Muscle of arm (tissue), 12 donors: ENCODE measurements around the gene ONECUT2. TPM values are rescaled to one million over a fixed set of nuclear protein-coding genes. Genes with fewer than 3 reads are reported as not detected.

ENCODE experiments used
- DNase-seq: peaks from one replicate; pipeline ENCODE4 v3.0.0-alpha.2; 2013
- polyA plus RNA-seq, 12 donors: library from polyadenylated mRNA; unstranded; fragments of 120-200 nt; gene quantifications; one replicate each; pipeline ENCODE4 v1.2.1, GENCODE V29; 2013; ENCODE audit not compliant: insufficient read length in 12 of 12

Gene ONECUT2
- polyA plus RNA-seq, 12 donors: 0.03 to 1.2 (median 0.13) TPM; not detected in 2

GRCh38 chr18:57431002-57431382, 4.2 kb upstream of the ONECUT2 start:
- no peak for DNase-seq

DNA sequence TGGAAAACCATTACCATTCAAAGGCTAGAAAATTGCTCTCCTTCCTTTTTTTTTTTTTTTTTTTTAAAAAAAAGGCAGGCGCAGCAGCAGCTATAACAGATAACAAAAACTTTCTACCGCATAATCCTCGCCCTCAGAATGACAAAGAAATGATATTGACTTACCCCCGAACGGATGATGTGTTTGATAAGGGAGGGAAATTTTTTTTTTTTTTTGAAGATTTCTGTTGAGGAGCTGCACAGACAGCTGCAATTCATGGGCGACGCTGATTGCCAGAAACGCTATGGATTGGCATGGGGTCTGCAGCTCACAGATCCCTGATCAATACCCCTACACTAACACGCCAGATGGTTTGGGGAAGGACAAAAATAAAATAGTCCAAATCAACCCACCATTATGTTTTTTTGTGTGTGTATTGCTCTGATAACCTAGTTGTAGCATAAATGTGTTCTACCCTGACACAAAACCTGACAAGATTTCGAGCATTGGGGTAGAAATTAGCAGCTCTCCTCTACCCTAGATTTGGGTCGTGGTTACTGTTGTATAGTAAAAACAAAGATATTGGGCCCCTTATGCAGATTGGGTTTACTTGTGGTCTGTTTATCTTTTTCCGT, 3.6 kb upstream of the ONECUT2 start:
- DNase-seq: no peak

DNA sequence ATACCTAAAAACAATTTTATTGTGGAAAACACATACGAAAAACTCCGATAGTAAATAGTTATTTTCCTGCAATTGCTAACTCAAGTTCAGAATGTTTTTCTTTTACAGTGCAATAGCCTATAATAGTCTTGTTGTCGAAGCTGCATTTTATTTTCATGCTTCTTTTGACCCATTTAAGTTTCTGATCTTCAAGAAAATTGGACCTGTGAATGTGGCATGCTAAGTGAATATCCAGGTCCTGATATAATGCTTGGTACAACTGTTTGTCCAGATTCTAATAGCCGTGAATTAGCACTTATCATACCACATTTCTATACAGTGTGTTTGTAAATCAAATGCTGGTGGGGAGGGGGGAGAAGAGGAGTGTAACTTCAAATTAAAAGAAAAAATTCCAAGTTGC, 3.0 kb upstream of the ONECUT2 start:
- no peak for DNase-seq

- DNase-seq: no peak
Observed at GRCh38 chr18:57432751-57433400, 2.3 kb upstream of the ONECUT2 start.

GRCh38 chr18:57433482-57433881, 1.7 kb upstream of the ONECUT2 start:
- no peak for DNase-seq

DNA sequence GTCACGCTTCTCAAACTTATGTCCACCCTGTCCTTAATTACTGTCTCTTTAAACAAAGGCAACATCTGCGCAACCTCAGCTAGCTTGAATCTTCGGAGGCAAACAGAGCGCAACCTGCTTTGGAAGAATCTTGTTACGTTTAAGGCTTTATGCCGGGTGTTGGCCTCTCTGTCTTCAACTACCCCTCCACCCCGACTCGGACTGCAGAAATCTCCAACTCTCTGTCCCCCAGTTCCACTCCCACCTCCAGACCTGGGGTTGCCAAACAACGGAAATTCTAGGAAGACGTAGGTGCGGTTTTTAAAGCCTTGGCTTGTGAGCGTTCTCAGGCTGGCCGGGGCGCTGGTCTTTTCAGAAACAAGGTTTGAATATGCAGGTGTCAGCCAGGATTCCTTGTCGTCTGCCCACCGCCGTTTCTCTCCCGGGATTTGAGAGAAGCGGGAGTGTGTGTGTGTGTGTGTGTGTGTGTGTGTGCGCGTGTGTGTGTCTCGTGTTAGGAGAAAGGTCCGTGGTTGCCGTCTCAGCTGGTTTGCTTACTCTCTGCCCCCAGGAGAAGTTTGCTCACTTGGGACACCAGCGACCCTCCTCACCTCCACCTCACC, 1.1 kb upstream of the ONECUT2 start:
- DNase-seq: no peak

- DNase-seq: no peak
Observed at GRCh38 chr18:57435846-57436190, 644 bp downstream of the ONECUT2 start.

DNA sequence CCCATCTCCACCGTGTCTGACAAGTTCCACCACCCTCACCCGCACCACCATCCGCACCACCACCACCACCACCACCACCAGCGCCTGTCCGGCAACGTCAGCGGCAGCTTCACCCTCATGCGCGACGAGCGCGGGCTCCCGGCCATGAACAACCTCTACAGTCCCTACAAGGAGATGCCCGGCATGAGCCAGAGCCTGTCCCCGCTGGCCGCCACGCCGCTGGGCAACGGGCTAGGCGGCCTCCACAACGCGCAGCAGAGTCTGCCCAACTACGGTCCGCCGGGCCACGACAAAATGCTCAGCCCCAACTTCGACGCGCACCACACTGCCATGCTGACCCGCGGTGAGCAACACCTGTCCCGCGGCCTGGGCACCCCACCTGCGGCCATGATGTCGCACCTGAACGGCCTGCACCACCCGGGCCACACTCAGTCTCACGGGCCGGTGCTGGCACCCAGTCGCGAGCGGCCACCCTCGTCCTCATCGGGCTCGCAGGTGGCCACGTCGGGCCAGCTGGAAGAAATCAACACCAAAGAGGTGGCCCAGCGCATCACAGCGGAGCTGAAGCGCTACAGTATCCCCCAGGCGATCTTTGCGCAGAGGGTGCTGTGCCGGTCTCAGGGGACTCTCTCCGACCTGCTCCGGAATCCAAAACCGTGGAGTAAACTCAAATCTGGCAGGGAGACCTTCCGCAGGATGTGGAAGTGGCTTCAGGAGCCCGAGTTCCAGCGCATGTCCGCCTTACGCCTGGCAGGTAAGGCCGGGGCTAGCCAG, 1.2 kb downstream of the ONECUT2 start:
- no peak for DNase-seq

DNA sequence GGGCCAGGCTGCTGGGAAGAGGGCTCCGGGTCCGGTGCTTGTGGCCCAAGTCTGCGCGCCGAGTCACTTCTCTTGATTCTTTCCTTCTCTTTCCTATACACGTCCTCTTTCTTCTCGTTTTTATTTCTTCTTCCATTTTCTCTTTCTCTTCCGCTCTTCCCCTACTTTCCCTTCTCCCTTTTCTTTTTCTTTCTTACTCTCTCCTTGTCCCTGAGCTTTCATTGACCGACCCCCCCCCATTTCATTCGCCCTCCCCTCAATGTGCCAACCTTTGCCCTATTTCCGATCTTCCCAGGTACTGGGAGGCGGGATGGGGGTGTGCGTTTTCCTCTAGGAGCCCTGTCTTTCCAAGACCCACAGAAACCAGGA, 1.8 kb downstream of the ONECUT2 start:
- no peak for DNase-seq

- no peak for DNase-seq
Observed at GRCh38 chr18:57437402-57437765, 2.2 kb downstream of the ONECUT2 start.

- no peak for DNase-seq
Observed at GRCh38 chr18:57437766-57438671, 2.8 kb downstream of the ONECUT2 start.

GRCh38 chr18:57438743-57439608, 3.8 kb downstream of the ONECUT2 start:
- no peak for DNase-seq

GRCh38 chr18:57439609-57439968, 4.4 kb downstream of the ONECUT2 start:
- no peak for DNase-seq

- no peak for DNase-seq
Observed at GRCh38 chr18:57439985-57440330, 4.8 kb downstream of the ONECUT2 start.

GRCh38 chr18:57440331-57441070, 5.3 kb downstream of the ONECUT2 start:
- DNase-seq: no peak

- no peak for DNase-seq
Observed at GRCh38 chr18:57441071-57441794, 6.1 kb downstream of the ONECUT2 start.

- no peak for DNase-seq
Observed at GRCh38 chr18:57443247-57443646, 8.1 kb downstream of the ONECUT2 start.

DNA sequence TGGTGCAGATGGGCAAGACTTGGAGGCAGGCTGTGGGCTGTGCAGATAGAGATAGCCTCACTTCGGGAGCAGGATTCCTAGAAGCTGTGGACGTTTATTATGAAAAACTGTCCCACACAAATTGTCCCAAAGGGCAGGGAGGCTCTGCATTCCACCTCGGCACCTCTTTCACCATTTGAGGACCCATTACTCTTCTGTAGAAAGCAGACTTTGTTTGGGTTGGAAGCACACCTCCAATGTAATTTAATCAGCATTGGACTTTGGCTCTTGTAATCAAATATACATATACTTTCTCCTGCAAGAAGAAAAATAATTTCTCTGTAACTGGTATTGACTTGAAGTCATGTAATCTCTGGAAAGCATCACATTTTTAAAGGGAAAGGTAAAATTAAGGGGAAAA, 8.5 kb downstream of the ONECUT2 start:
- DNase-seq: no peak

DNA sequence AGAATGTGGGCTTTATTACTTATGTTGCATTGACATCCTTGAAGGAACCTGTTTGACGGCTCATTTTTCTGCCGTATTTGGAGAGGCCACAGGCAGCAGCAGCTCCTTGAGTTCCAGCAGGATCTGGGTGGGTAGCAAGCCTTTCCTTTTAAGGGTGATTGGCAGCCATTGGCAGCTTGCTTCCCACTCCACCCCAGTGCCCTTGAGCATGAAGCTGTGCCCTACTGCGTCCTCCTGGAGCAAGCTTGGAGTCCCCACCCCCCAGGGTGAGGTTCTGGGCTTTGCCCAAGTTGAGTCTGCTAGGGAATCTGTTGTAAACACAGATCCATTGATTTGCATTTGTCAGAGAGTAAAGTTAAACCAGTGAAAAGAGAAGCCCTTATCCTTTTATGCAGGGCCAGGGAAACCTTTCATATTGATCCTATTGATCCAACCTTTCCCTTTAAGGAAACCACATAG, 9.2 kb downstream of the ONECUT2 start:
- DNase-seq: no peak
